ENCODE results near the gene BRI3. TPM values are rescaled to one million over a fixed set of nuclear protein-coding genes. Genes with fewer than 3 reads are reported as not detected.
A peak's percentile ranks its signal among the peaks of the same experiment; 100 is the strongest.
"Not testable (repeated sequence)": the region's sequence is repeated elsewhere in the genome, so short reads cannot be mapped to it uniquely, and the experiment has no call there.

BRI3 gene
- total RNA-seq, 1 donor from 2014 or later = 240 TPM

DNA sequence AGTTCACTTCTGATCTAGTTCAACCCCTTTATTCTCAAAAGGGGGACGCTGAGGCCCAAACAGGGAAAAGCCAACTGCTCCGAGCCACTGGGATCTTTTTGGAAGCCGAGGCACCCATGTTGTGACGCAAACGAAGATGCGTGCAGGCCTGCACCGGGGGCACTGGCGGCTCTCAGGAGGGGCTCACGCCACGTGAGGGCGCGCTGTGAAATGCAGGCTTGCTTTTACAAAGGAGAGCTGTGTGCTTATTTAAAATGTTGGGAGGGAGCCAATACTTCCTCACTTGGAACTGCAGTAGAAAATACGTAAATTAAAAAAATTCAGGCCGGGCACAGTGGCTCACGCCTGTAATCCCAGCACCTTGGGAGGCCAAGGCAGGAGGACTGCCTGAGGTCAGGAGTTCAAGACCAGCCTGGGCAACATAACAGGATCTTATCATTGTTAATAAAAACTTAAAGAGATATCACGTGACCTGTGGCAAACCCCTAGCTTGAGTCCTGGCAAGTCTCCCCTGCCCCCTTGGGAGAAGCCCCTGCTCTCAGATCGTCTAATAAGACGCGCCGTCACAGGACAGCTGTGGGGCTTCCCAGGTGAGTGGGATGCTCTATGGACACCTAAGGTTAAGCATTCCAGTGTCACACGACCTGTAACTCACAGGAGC, 16.3 kb downstream of the BRI3 start:
- ATAC-seq (no peak), DNase-seq (ENCODE audit: missing footprints) (no peak)
- intact Hi-C loops (cut with DNase I) = no loop called here

DNA sequence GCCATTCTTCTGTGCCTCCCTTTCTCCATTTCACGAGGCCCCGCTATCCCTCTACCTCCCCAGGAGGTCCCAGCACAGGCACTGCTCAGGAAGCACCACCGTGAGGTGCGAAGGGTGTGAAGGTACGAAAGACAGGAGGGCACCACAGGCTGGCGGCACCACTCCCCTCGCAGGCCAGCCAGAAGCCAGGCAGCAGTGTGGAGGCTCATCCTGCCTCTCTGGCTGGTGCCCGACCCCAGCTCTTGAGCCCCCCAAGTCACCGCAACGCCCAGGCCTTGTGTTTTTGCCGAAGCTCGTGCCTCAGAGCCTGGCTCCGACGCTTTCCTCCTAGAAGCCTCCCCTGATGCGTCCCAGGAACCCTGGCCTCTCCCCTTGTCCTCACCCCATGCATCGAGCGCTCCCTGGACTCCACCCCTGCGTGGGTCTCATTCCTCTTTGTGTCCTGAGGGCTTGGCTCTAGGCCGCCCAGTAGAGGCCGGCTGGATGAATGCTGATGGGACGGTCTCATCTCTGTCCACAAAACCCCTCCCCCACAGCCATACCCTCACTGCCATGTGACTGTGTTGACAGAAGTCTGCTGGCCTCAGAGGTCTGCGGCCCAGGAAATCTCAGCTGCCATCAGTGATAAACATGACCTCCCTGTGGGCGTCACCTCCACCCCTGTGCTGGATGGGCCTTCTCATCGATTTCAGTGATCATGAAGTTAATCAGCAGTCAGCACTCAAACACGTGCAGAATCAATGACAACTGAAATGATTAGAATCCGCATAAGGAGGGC, 19.3 kb downstream of the BRI3 start:
- intact Hi-C loops (cut with DNase I) = no loop called here
- DNase-seq (ENCODE audit: missing footprints) = no peak
- ATAC-seq = no peak

DNA sequence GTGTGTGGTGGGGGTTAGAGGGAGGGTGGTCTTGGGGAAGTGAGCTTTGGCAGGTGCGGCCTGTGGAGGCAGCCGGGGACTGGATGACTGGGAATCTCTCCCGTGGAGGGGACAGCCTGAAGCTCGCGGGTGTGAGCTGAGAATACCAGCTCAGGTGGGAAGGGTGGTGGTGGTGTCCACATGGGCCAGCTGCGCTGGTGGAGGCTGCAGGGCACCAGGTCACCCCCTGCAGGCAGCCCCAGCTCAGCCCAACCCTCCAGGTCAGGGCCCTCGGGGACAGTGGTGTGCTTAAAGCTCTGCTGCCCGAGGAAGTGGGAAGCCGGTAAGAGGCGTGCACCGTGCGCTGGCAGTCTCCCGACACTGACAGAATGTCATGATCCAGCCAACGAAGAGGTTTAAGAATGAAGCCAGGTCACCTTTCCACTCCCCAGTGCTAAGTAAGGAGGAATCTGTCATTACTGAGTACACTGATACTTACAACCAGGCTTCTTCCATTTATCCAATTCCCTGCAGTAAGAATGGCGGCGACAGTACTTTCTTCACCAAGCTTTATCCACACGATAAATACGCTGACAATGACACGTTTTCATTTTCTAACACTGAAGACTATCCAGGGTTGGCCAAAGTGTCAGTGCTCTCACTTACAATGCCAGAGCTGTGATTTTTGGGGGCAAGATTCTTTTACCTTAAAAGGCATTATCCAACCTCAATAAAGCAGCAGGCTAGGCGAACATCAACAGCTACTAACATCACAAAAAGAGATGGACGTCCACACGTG, 20.4 kb downstream of the BRI3 start:
- intact Hi-C loops (cut with DNase I) = no loop called here
- DNase-seq (ENCODE audit: missing footprints) (no peak), ATAC-seq (no peak)

DNA sequence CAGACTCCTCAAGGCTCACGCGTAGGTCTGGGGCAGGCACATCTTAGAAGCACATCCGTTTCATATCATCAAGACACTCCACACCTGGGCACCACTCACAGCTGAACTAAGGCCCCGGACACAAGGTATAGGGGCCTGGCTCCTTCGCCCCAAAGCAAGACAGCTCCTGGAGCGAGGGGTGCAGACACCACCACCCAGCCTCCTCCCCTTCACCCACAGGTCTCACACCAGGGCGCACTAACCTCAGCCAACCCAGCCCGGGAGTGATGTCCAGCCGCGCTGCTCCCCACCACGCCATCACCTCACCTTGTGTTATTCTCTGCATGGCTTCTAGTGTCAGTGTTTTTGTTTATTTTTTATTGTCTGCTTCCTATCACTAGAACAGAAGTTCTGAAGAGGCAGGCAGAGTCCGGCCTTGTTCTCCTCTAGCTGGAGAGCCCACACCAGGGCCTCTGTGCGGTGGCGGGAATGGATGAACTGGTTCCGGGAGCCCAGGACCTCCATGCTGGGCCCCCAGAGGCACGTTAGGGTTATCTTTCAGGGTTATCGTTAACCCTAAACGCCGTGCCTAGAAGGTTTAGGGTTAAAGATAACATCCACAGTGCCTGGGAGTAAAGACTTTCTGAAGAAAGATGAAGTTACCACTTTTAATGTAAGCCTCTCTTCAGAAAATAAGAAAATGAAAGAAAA, 21.8 kb downstream of the BRI3 start:
- intact Hi-C loops (cut with DNase I) = no loop called here
- no peak for ATAC-seq
- DNase-seq (ENCODE audit: missing footprints) = no peak

DNA sequence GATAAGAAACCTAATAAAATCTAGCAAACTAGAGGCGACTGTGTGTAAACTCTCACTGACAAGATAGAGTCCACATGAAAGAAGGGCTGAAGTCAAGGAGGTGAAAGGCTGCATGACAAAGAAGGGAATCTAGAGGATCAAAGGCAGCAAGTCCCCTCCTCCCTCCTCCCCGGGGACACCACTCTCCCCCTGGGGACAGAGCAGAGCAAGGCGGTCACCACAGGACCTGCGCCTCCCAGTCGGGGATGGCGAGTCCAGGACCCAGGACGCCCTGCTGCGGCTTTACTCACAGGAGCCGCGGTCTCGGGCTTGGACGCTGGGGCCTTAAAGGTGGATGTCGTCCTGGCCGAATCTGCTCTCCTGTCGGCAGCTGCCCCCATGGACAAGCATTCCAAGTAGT, 22.4 kb downstream of the BRI3 start:
- intact Hi-C loops (cut with DNase I) = no loop called here
- no peak for DNase-seq (ENCODE audit: missing footprints)
- peak; percentile 34 for ATAC-seq

DNA sequence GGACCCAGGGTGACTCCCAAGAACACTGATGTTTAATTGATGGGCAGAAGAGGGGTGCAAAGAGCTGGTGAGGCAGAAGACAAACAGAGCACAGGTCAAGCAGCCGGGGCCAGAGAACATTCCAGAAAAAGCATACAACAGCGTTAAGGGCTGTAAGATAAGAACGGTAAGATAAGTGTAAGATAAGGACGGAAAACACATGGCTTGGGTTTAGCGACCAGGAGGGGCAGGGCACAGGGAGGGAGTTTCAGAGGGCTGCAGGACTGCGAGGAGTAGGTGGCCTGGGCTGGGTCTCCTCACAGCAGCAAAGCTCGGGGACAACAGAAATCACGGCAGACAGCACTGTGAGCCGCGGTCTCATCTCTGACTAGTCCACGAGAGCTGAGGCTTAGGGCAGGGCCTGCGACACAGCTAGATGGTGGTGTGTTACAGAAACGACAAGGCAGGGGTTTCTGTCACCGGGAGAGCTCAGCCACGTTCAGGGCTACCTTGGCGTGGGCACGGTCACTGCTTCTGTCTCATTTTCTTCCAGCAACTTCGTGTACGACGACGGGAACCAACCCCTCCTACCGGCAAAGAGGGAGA, 24.6 kb downstream of the BRI3 start:
- DNase-seq (ENCODE audit: missing footprints) (no peak), ATAC-seq (no peak)
- intact Hi-C loops (cut with DNase I) = no loop called here

DNA sequence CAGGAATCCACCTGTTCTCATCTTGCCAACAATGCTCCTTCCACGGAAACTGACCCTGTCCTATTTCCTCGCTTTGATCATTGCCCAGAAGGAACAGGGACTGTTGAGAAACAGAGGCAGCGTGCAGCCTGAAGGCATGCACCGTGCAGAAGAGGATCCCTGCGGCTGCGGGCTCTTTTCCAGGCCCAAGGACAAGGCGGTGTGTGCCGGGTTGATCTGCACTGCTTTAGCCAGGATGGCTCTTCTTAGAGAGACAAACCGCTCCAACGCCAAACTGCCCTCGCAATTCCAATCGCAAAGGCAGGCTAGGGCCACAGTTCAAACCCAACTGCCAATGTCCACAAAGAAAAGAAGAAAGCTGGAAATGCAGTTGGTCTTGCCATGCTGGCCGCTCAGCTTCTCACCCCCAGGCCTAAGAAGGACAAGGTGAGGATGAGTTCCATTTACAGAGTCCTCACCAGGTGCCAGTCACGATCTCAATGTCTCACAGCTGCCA, 26.5 kb downstream of the BRI3 start:
- intact Hi-C loops (cut with DNase I) = no loop called here
- ATAC-seq (no peak), DNase-seq (ENCODE audit: missing footprints) (no peak)

DNA sequence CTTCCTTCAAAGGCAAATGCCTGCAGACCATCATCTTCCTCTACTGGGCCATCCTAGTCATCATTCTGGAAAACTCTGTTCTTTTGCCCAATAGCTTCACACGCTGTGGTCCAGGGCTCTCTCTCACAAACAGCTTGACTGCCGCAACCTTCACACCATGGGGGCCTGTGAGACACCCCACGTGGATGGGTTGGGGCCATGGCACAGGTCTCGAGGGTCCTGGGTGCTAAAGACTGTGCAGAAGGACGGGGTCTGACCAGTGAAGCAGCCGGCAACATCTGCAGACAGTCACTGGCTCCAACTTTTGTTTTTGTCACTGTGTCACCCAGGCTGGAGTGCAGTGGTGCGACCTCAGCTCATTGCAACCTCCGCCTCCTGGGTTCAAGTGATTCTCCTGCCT, 28.1 kb downstream of the BRI3 start:
- DNase-seq (ENCODE audit: missing footprints) = no peak
- no peak for ATAC-seq
- intact Hi-C loops (cut with DNase I) = no loop called here

DNA sequence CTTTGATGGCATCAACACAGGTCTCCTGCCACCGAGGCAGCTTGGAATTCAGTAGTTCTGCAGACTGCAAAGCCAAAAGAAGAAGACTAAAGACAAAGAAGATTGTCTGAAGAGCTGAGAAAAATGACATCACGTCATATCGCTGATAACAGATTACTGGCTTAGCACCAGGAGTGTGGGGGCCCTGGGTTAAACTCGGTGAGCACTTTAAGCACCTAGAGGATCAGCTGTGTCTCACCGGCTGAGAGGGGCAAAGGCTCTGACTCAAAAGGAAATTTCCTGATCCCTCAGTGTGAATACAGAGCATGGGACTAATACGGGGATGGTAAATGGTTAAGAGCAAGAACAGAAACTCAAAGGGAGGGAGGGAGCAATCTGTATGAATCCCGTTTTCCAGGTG, 30.7 kb downstream of the BRI3 start:
- DNase-seq (ENCODE audit: missing footprints) (no peak), ATAC-seq (no peak)
- intact Hi-C loops (cut with DNase I) = no loop called here

DNA sequence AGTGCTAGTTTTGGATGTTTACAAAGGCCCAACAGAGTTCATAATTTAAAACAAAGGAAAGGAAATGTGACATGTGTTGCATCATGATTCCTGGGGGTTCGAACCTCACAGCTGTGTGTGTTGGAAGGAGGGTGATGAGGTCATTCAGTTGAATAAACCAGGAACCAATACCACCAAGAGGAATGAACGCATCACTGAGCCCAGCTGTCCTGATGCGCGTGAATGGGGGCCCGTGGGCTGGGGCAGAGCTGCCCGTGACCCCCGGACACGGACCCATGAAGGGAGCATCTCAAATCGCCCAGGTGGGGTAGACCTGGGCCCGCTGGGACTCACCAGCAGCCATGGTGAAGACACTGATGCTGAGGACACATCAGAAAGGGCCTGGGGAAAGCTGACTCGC, 33.0 kb downstream of the BRI3 start:
- DNase-seq (ENCODE audit: missing footprints) (no peak), ATAC-seq (no peak)
- intact Hi-C loops (cut with DNase I) = no loop called here

DNA sequence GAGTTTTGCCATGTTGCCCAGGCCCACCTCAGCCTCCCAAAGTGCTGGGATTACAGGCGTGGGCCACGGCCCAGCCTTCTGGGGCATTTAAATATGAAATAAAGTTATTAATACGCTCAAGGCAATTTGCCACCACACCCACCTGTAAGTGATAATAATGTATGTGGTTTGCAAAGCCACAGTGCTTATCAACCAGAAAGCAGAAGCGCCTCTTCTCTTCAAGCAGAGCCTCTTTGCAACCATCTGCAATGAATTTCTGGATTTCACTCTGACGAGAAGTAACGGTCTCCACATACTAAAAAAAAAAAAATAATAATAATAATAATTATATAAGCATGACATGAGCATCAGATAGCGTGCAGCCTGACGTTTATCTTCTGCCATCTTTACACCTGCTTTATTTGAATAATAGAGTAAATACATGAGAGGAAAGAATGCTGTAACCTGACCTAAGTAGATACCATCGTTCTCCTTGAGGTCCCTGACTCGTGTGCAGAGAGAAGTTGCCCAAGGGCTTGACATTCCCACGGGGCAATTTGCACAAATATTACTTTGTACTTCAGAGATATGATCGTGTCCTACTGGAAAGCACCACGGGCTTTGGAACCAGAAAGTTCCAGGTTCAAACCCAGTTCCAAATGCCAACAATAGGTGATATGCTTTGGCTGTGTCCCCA, 34.0 kb downstream of the BRI3 start:
- no peak for ATAC-seq
- intact Hi-C loops (cut with DNase I) = no loop called here
- DNase-seq (ENCODE audit: missing footprints) = no peak

DNA sequence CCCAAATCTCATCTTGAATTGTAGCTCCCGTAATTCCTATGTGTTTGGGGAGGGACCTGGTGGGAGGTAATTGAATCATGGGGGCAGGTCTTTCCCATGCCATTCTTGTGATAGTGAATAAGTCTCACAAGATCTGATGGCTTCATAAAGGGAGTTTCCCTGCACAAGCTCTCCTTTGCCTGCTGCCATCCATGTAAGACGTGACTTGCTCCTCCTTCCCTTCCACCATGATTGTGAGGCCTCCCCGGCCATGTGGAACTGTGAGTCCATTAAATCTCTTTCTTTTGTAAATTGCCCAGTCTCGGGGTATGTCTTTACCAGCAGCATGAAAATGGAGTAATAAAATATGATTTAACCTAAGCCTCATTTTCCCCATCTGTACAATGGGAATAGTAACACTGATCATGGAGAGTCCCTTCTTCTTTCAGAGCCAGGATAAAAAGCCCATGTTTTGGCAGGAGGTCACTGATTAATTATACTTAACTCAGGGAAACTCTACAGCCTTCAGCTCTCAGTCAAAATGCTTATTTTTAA, 34.6 kb downstream of the BRI3 start:
- ATAC-seq; intact Hi-C loops (cut with DNase I); DNase-seq (ENCODE audit: missing footprints): not testable (repeated sequence)

DNA sequence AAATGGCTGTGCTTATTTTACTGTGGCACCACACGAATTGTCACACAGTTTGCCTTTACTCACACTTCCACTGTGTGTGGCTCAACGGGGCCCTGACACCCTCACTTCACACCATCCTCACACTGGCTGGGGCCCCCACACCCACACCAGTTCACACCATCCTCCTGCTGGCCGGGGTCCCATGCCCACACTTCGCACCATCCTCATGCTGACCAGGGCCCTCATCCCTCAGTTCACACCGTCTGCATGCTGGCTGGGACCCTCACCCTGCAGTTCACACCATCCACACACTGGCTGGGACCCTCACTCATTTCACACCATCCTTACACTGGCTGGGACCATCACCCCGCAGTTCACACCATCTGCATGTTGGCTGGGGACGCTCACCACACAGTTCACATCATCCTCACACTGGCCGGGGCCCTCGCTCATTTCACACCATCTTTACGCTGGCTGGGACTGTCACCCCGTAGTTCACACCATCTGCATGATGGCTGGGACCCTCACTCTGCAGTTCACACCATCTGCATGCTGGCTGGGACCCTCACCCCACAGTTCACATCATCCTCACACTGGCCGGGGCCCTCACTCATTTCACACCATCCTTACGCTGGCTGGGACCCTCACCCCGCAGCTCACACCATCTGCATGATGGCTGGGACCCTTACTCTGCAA, 36.0 kb downstream of the BRI3 start:
- no peak for DNase-seq (ENCODE audit: missing footprints)
- ATAC-seq = peak; percentile 5
- intact Hi-C loops (cut with DNase I) = no loop called here

DNA sequence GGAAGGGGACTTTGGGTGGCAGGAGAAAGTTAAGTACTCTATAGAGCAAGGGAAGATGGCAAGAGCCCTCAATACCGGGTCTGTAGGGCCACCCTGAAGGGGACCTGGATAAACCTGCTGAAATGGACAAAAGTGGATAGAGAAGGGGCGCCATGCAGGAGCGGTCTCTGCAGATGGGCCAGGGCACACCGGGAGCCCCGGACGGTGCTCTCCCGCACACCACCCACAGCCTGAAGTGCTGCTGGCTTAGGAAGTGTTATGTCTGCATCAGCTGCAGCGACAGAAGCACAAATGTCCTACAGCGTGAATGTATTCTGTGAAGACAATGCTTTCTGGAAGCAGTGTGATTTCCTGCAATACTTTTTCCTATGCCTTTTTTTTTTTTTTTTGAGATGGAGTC, 37.7 kb downstream of the BRI3 start:
- intact Hi-C loops (cut with DNase I) = no loop called here
- DNase-seq (ENCODE audit: missing footprints) (no peak), ATAC-seq (no peak)

DNA sequence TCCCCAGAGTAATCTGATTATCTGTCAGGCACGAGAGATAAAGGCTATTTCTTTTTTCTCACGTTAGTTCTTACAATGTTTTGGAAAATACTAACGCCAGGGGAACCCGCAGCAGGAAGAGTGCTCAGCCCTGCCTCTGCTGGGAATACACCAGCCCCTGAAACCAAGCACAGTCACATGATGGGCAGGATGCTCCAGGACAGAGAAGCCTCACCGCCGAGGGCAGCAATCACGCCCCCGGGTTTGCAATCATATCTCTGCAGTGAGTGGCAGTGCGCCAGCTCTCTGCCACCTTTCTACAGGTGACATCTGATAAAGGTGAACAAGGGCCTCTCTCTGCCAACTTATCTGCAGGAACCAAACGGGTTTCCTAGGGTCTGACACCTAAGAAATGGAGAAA, 39.8 kb downstream of the BRI3 start:
- intact Hi-C loops (cut with DNase I) = no loop called here
- no peak for ATAC-seq

DNA sequence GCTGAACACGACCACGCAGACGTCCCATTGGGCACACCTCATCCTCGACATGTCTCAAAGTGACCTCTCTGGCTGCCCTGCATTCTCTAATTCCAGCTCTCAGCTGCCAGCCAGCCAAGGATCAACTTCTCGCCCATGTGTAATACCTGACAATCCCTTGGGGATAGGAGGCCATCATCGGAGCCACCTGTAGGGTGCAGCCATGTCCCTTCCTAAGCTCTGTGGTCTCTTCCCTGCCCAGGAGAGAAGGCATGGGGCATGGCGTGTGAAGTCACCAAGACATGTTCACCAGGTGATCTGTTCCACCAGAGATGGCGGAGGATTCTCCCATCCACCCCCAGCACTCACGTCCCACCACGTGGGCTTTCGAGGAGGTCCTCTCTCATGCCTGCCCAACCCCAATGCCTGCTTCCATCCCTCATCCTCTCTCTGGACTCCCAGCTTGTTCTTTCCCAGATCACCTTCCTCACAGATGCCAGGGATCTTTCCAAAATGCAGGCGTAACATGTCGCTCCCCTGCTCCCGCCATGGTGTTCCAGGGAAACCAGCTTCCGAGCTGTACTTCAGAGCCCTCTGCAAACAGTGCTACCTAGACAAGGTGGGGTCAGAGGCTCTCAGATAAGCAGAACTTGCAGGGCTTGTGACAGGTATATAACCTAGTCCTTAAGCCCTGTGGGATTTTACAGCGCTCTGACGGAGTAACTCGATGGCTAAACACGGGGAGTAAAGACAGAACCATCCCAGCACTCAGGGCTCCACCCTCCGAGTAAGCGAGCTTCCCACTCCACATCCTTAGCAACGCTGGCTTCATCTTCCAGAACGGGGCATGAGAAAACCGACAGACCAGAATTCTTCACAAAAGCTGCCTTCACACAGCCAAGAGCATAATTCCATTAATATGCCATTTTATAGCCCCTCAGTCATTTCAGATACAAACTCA, 41.1 kb downstream of the BRI3 start:
- DNase-seq (ENCODE audit: missing footprints) (no peak), ATAC-seq (no peak)
- intact Hi-C loops (cut with DNase I) = no loop called here

More for the DNA sequence above, 39.8 kb downstream of the BRI3 start:
- DNase-seq (ENCODE audit: missing footprints) = no peak
